Right atrium auricular region (tissue), 2 donors: ENCODE results near the gene RSKR. TPM values are rescaled to one million over a fixed set of nuclear protein-coding genes. Genes with fewer than 3 reads are reported as not detected.

Experiments
- DNase-seq: peaks from one replicate; pipeline ENCODE4 v3.0.0-alpha.2; 2019; ENCODE audit warnings: low spot score
- H3K27ac ChIP-seq, 2 donors: fragments of 200-600 bp; sonication (generic); 1 replicate in 1 of 2; 2 replicates in 1 of 2; pipeline ENCODE4 v1.5.1; 2016 to 2019
- H3K27me3 ChIP-seq, 2 donors: fragments of 200-600 bp; sonication (generic); one replicate each; pipeline versions ENCODE4 v1.5.1 to v1.6.0; 2017 to 2019
- H3K36me3 ChIP-seq: fragments of 200-600 bp; sonication (generic); one replicate; pipeline ENCODE4 v1.5.1; 2016
- H3K4me1 ChIP-seq, 2 donors: fragments of 200-600 bp; sonication (generic); one replicate each; pipeline versions ENCODE4 v1.5.1 to v1.6.0; 2017 to 2019
- H3K4me3 ChIP-seq, 2 donors: fragments of 200-600 bp; sonication (generic); 1 replicate in 1 of 2; 2 replicates in 1 of 2; pipeline ENCODE4 v1.5.1; 2017 to 2019; ENCODE audit warnings: mild to moderate bottlenecking in 1 of 2, moderate library complexity in 1 of 2
- H3K9me3 ChIP-seq, 2 donors: fragments of 200-600 bp; sonication (generic); one replicate each; pipeline ENCODE4 v1.5.1; 2019
- total RNA-seq, 2 donors: library from RNA; depleted of rRNA; stranded (reverse); fragments of >200 nt; gene quantifications; one replicate each; pipeline ENCODE4 v1.1.0, GENCODE V29; 2016
- TF ChIP-seq, protein P1 (sequence below), 2 donors: fragments of 200-600 bp; sonication (generic); IDR thresholded peaks; one replicate each; pipeline ENCODE4 v1.5.1; 2019; ENCODE audit warnings: antibody characterized with exemption in 2 of 2

RSKR gene
- total RNA-seq, 2 donors from 2014 or later: 1.3 to 1.8 TPM

DNA sequence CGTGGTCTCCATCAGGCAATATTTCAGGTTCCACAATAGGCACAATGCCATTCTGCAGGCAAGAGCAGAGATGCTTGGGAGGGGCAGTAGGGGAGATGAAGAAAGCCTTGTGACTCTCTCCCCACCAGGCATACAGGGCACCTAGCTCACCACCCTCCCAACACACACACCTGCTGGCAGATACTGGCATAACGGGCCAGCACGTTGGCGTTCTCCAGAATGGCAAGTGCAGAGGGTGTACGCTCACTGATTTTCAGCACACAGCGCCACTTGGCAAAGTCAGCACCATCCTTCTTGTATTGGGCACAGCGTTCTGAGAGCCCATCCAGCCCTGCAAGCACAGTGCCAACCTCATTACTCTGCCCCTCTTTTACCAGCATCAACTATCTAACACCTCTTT lies 39.5 kb downstream of the RSKR start:
- TF ChIP-seq, protein P1, sequence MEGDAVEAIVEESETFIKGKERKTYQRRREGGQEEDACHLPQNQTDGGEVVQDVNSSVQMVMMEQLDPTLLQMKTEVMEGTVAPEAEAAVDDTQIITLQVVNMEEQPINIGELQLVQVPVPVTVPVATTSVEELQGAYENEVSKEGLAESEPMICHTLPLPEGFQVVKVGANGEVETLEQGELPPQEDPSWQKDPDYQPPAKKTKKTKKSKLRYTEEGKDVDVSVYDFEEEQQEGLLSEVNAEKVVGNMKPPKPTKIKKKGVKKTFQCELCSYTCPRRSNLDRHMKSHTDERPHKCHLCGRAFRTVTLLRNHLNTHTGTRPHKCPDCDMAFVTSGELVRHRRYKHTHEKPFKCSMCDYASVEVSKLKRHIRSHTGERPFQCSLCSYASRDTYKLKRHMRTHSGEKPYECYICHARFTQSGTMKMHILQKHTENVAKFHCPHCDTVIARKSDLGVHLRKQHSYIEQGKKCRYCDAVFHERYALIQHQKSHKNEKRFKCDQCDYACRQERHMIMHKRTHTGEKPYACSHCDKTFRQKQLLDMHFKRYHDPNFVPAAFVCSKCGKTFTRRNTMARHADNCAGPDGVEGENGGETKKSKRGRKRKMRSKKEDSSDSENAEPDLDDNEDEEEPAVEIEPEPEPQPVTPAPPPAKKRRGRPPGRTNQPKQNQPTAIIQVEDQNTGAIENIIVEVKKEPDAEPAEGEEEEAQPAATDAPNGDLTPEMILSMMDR (IDR thresholded peaks at IDR 0.05): no peak
- H3K27me3 ChIP-seq: no peaks in the 10 kb centered on the region
- no peak for DNase-seq
- no peaks in the 10 kb centered on the region for H3K9me3 ChIP-seq
- H3K27ac ChIP-seq: peak overlapping the region in 1 of 2 donors; percentile 83
- peaks cover 6% of the 10 kb centered on the region for H3K36me3 ChIP-seq
- H3K4me3 ChIP-seq: no peak overlapping the region
- H3K4me1 ChIP-seq: peaks cover 0 to 55% of the 10 kb centered on the region in 2 donors

DNA sequence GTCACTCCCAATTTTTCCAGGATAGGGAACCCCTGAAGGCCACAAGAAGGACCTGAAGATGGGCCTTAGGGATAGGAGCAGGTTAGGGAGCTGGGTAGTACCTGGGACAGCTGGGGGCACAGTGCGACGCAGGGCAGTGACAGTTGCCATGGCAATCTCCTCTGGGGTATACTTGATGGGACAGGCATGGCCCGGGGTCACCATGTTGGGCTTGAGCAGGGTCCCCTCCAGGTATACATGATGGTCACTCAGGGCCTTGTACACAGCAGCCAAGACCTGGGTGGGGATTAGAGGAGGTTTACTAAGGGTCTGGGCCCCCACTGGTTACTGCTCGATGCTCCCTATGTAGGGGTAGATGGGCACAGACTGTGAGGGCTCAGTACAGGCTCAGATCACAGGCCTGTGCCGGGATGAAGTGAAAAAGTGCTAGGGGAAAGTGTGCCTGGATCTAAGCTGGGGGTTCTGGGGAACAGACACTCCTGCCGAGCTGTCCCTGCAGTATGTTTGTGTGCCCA lies 40.0 kb downstream of the RSKR start:
- no peak overlapping the region for H3K27ac ChIP-seq
- TF ChIP-seq, protein P1 (IDR thresholded peaks at IDR 0.05): no peak
- H3K9me3 ChIP-seq: no peaks in the 10 kb centered on the region
- DNase-seq: no peak
- H3K36me3 ChIP-seq: peaks cover 6% of the 10 kb centered on the region
- no peaks in the 10 kb centered on the region for H3K27me3 ChIP-seq
- no peak overlapping the region for H3K4me3 ChIP-seq
- H3K4me1 ChIP-seq: peaks cover 0 to 56% of the 10 kb centered on the region in 2 donors

DNA sequence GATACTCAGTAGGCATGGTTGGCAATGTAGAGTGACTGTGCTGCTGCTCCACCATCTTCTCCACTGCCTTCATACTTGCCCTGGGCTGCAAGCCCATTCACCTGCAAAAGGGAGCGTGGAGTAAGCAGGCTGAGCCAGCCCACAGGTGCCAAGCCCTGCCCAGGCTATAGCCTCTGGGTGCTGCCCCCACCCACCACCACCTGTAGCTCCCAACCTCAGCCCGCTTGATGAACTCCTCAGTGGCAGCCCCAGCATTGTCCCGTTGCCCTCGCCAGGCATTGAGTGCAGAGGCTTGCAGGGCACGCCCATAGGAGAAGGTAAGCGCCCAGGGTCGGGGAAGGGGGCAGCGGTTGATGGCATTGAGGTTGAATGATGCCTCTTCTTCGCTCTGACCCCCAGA lies 40.5 kb downstream of the RSKR start:
- Histone ChIP-seq H3K27me3 (no peaks in the 10 kb centered on the region), H3K4me3 (no peak overlapping the region), H3K9me3 (no peaks in the 10 kb centered on the region), H3K36me3 (peaks cover 6% of the 10 kb centered on the region), H3K27ac (no peak overlapping the region), H3K4me1 (peaks cover 0 to 56% of the 10 kb centered on the region in 2 donors)
- TF ChIP-seq, protein P1 (IDR thresholded peaks at IDR 0.05): no peak
- DNase-seq: no peak

DNA sequence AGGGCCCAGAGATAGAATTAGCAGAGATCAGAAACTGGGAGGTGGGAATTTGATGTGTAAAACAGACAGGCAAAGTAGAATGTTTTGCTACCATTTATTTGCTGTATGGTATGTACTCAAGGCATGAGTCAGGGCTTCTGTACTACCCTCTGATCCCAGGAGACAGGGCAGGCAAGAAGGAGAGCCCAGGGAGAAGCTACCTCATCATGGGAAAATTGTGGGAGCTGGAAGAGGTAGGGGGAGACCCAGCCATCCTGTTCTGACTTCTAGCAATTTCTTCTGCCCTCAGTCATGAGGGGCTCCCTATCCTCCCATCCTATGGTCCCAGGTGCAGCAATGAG lies 41.0 kb downstream of the RSKR start:
- TF ChIP-seq, protein P1 (IDR thresholded peaks at IDR 0.05): no peak
- H3K36me3 ChIP-seq: peaks cover 6% of the 10 kb centered on the region
- H3K9me3 ChIP-seq: no peaks in the 10 kb centered on the region
- DNase-seq: no peak
- no peak overlapping the region for H3K4me3 ChIP-seq
- peaks cover 0 to 56% of the 10 kb centered on the region in 2 donors for H3K4me1 ChIP-seq
- H3K27me3 ChIP-seq: no peaks in the 10 kb centered on the region
- no peak overlapping the region for H3K27ac ChIP-seq

DNA sequence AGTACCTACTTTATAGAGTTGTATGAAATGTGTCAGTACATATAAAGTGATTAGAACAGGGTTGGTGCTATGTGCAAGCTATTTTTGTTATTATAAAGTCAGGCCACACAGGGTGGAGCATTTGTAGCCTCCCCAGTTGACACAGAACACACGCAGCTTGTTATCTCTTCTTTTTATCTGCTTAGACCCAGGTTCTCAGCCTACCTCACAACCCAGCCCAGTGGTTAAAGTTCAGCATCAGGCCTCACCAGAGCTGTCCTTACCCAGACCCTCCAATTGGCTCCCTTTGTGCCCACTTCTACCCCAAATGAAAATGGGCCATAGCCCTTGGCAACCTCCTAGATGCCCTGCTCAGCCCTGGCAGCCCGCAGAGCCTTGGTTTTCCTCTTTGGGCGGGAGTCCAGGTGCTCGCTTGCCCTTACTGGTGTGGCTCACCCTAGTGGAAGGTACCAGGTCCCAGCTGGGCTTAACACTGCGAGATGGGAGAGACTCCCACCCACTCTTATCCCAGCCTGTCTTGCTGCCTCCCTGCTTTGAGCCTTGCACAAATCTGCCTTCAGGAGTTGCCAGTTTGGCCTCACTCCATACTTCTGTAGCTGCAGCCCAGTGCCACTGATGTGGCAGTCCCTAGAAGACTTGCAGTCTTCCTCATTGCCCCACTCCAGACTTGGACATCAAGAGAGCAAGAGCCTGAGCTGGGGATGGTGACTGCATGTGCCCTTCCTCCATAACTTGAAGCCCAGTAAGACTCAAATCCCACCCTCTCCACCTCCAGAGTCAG lies 41.5 kb downstream of the RSKR start:
- no peak for DNase-seq
- TF ChIP-seq, protein P1 (IDR thresholded peaks at IDR 0.05): no peak
- Histone ChIP-seq H3K9me3 (no peaks in the 10 kb centered on the region), H3K27ac (peak overlapping the region in 1 of 2 donors; percentile 79), H3K36me3 (peaks cover 6% of the 10 kb centered on the region), H3K4me3 (peak overlapping the region in 1 of 2 donors; percentile 85), H3K27me3 (no peaks in the 10 kb centered on the region), H3K4me1 (peaks cover 0 to 56% of the 10 kb centered on the region in 2 donors)
